HepG2 (cell line): ENCODE data around the gene GON4L. TPM values are rescaled to one million over a fixed set of nuclear protein-coding genes. Genes with fewer than 3 reads are reported as not detected.
"Not testable (repeated sequence)": the region's sequence is repeated elsewhere in the genome, so short reads cannot be mapped to it uniquely, and the experiment has no call there.

Experiments
- ATAC-seq: fragments of 200-7000 bp; cut with Tn5 transposase; 3 replicates; pipeline ENCODE4 v1.9.1; 2020; ENCODE audit warnings: mild to moderate bottlenecking, moderate library complexity
- BruUV-seq: library from RNA; stranded (reverse); fragments of 400-500 nt; replicated peaks from 2 replicates; lab custom pipeline; 2021; lab: Mats Ljungman, UMichigan
- CTCF ChIA-PET: fragments of 300-600 bp; formaldehyde crosslinking; extraction: SDS; loops from one replicate; lab custom pipeline; 2021; ENCODE audit warnings: low total read pairs, inconsistent platforms, low intra/inter-chr PET ratio; lab: Yijun Ruan, JAX
- POLR2A ChIA-PET: fragments of 350-600 bp; sonication (Branson Sonifier 250); formaldehyde crosslinking; loops from one replicate; lab custom pipeline; 2020; ENCODE audit warnings: antibody characterized with exemption, inconsistent platforms; lab: Yijun Ruan, JAX
- DNase-seq: peaks from one replicate; pipeline ENCODE4 v3.0.0-alpha.2; 2015; ENCODE audit warnings: low spot score
- FAIRE-seq: peaks from 3 replicates; lab custom pipeline; 2011; peaks lifted over from hg19 to GRCh38; lab: Jason Lieb, UNC
- H2AFZ ChIP-seq: one replicate; pipeline ENCODE4 v1.6.1; 2011; ENCODE audit warnings: low read length, inconsistent platforms
- H3K27ac ChIP-seq: fragments of 300-600 bp; 3 replicates; pipeline ENCODE4 v1.8.0; 2011; ENCODE audit warnings: mixed run types, mild to moderate bottlenecking, mixed read lengths, low read length, inconsistent platforms; ENCODE audit not compliant: insufficient read depth; ENCODE audit errors: extremely low read length
- H3K27me3 ChIP-seq, 2 experiments: fragments of 200-600 bp in 1 of 2; 2 replicates in 1 of 2; 3 replicates in 1 of 2; pipeline versions ENCODE4 v1.6.0 to v1.8.0; 2011; ENCODE audit warnings: low read length in 2 of 2, mild to moderate bottlenecking in 2 of 2, moderate library complexity in 2 of 2, inconsistent platforms in 1 of 2; ENCODE audit not compliant: insufficient read depth in 2 of 2, control insufficient read depth in 1 of 2
- H3K36me3 ChIP-seq, 2 experiments: fragments of 200-600 bp in 1 of 2; replicated peaks in 1 of 2; 2 replicates in 1 of 2; 3 replicates in 1 of 2; pipeline versions ENCODE4 v1.5.1 to v1.8.0; 2011; ENCODE audit warnings: low read length in 2 of 2, inconsistent platforms in 1 of 2; ENCODE audit not compliant: insufficient read depth in 2 of 2, control insufficient read depth in 1 of 2
- H3K4me1 ChIP-seq: 2 replicates; pipeline ENCODE4 v1.5.1; 2012; ENCODE audit warnings: low read length, inconsistent platforms; ENCODE audit not compliant: insufficient read depth
- H3K4me2 ChIP-seq: 2 replicates; pipeline ENCODE4 v1.6.0; 2011; ENCODE audit warnings: low read depth, low read length, inconsistent platforms
- H3K4me3 ChIP-seq, 3 experiments: fragments of 200-600 bp in 1 of 3; sonication (generic), shearing (Covaris generic) in 1 of 3; replicated peaks in 1 of 3; 2 replicates each; pipeline ENCODE4 v1.5.1; 2011 to 2016; ENCODE audit warnings: low read length in 3 of 3, inconsistent platforms in 2 of 3, low read depth in 2 of 3, mild to moderate bottlenecking in 2 of 3, control low read depth in 1 of 3, mixed read lengths in 1 of 3; ENCODE audit not compliant: insufficient read depth in 1 of 3
- H3K79me2 ChIP-seq: one replicate; pipeline ENCODE4 v1.6.1; 2011; ENCODE audit warnings: low read length, inconsistent platforms; ENCODE audit not compliant: insufficient read depth
- H3K9ac ChIP-seq: 2 replicates; pipeline ENCODE4 v1.6.0; 2011; ENCODE audit warnings: mild to moderate bottlenecking, low read depth, low read length, inconsistent platforms; ENCODE audit not compliant: insufficient read depth
- H3K9me3 ChIP-seq: 2 replicates; pipeline ENCODE4 v1.5.1; 2012; ENCODE audit warnings: mild to moderate bottlenecking, low read length
- H4K20me1 ChIP-seq: 2 replicates; pipeline ENCODE4 v1.6.0; 2011; ENCODE audit warnings: inconsistent platforms, mild to moderate bottlenecking, low read length, moderate library complexity; ENCODE audit not compliant: insufficient read depth
- CTCF ChIP-seq: sonication (generic); formaldehyde crosslinking; IDR thresholded peaks from 2 replicates; pipeline ENCODE4 v1.5.0; 2020; ENCODE audit warnings: mild to moderate bottlenecking, missing genetic modification reagents, moderate library complexity
- STAG1 ChIP-seq: sonication (generic); formaldehyde crosslinking; IDR thresholded peaks from 2 replicates; pipeline ENCODE4 v1.4.0; 2020; ENCODE audit warnings: missing genetic modification reagents
- ZNF121 ChIP-seq: sonication (generic); formaldehyde crosslinking; IDR thresholded peaks from 2 replicates; pipeline ENCODE4 v1.5.0; 2020; ENCODE audit warnings: mild to moderate bottlenecking, missing genetic modification reagents
- ZNF362 ChIP-seq: sonication (generic); formaldehyde crosslinking; IDR thresholded peaks from 2 replicates; pipeline ENCODE4 v1.4.0; 2020; ENCODE audit warnings: missing genetic modification reagents, mild to moderate bottlenecking, borderline replicate concordance
- WGBS: methylation state at CpG from one replicate; pipeline ENCODE4 v1.1.6; 2017; ENCODE audit warnings: low lambda C conversion rate; 5-methylcytosine and 5-hydroxymethylcytosine counted together
- in situ Hi-C: cut with HindIII; loops from 2 replicates; pipeline ENCODE4 v1.10.0; 2017; ENCODE audit warnings: low pct_unique_long_range_greater_than_20kb; ENCODE audit not compliant: extremely low pct_ligation_motif_present
- intact Hi-C: fragments of 100-400 bp; cut with micrococcal nuclease; formaldehyde crosslinking; loops from one replicate; pipeline ENCODE4 v1.10.0; 2022; ENCODE audit not compliant: unreplicated experiment
- polyA plus RNA-seq, 8 experiments: library from polyadenylated mRNA; depleted of rRNA in 3 of 8; stranded (reverse) in 7 of 8; unstranded in 1 of 8; fragments of >200 nt; fragmentation: Illumina TruSeq in 4 of 8; extraction: Trizol in 4 of 8; gene quantifications; 2 replicates each; pipeline versions ENCODE4 v1.2.1 to v1.2.3, GENCODE V29; 2011 to 2016; ENCODE audit warnings: low read depth in 4 of 8, missing spikeins in 1 of 8, mixed read lengths in 1 of 8; ENCODE audit not compliant: insufficient read depth in 1 of 8
- total RNA-seq, 5 experiments: library from RNA; depleted of rRNA; stranded (reverse); fragments of >200 nt; fragmentation: Illumina TruSeq; extraction: Trizol; gene quantifications; 2 replicates each; pipeline ENCODE4 v1.2.3, GENCODE V29; 2016; ENCODE audit warnings: low read depth in 1 of 5

Gene GON4L
- total and polyA plus RNA-seq, 2 of the 13 experiments (the other 11 are each of a cell fraction or from before 2014, with no cell fraction given) = 14.6 to 19.6 TPM

GRCh38 chr1:155712636-155713035 lies 144.4 kb downstream of the GON4L start:
- CTCF ChIA-PET, H4K20me1 ChIP-seq, BruUV-seq, H3K9ac ChIP-seq, intact Hi-C loops, H3K4me3 ChIP-seq, H3K4me2 ChIP-seq, H3K27me3 ChIP-seq, H3K27ac ChIP-seq, H2AFZ ChIP-seq, ATAC-seq, POLR2A ChIA-PET, H3K4me1 ChIP-seq, DNase-seq, in situ Hi-C loops, H3K9me3 ChIP-seq: not testable (repeated sequence)
- FAIRE-seq = peak; percentile 34
- WGBS = 97% methylated on average over 3 of the region's 3 CpGs
- peaks cover 11% of the 10 kb centered on the region for H3K79me2 ChIP-seq
- H3K36me3 ChIP-seq = peaks cover 3 to 38% of the 10 kb centered on the region in 2 experiments; a peak in 4 of 5 replicates
- TF ChIP-seq CTCF (CRISPR knock-in tag) = 0 out of 2 replicates have a peak, but pooled peaks have one; percentile 9
- peak; percentile 77; the same call in 1 of the 2 replicates for TF ChIP-seq ZNF362 (CRISPR knock-in tag)
- peak; percentile 43 for TF ChIP-seq STAG1 (CRISPR knock-in tag)
- TF ChIP-seq ZNF121 (CRISPR knock-in tag) = peak; percentile 98

GRCh38 chr1:155711457-155711856 lies 145.6 kb downstream of the GON4L start:
- BruUV-seq, H3K4me3 ChIP-seq, H3K4me1 ChIP-seq, H3K4me2 ChIP-seq, intact Hi-C loops, DNase-seq, in situ Hi-C loops, ATAC-seq, CTCF ChIA-PET, FAIRE-seq, H3K9ac ChIP-seq, H2AFZ ChIP-seq, H4K20me1 ChIP-seq, H3K27me3 ChIP-seq, H3K27ac ChIP-seq, H3K9me3 ChIP-seq, POLR2A ChIA-PET: not testable (repeated sequence)
- Histone ChIP-seq H3K36me3 (peaks cover 1 to 30% of the 10 kb centered on the region in 2 experiments; a peak in 3 of 5 replicates), H3K79me2 (peaks cover 19% of the 10 kb centered on the region)
- 100% methylated on average over 2 of the region's 3 CpGs for WGBS
